A549 treated with dexamethasone at 1 μM for 4 hours (cell line): ENCODE data around the gene OR12D2. TPM values are rescaled to one million over a fixed set of nuclear protein-coding genes. Genes with fewer than 3 reads are reported as not detected.

Experiments
- total RNA-seq: library from RNA; stranded (reverse); fragments of 200-300 nt; extraction: Qiagen RNA extraction; gene quantifications from 5 replicates; pipeline ENCODE4 v1.2.3, GENCODE V29; 2022

Gene OR12D2
- total RNA-seq = not detected in 5 replicates

GRCh38 chr6:29395331-29395730 lies at the start of gene OR12D2:
TSS of gene OR12D2 (plus strand) at chr6:29395631. CDS start at chr6:29396700, 1,069 bp downstream.

GRCh38 chr6:29368765-29369164 lies 26.7 kb upstream of the OR12D2 start, which contains the start of gene OR5V1:
TSS of gene OR5V1 (minus strand) at chr6:29368865. CDS start at chr6:29356195, 12,670 bp downstream.

GRCh38 chr6:29375191-29375590 lies 20.2 kb upstream of the OR12D2 start, which contains the start of gene OR12D3:
TSS of gene OR12D3 (minus strand) at chr6:29375291. CDS start at chr6:29375287, 4 bp downstream.

GRCh38 chr6:29414588-29414987 lies 19.2 kb downstream of the OR12D2 start, which contains the start of gene OR12D1:
TSS of gene OR12D1 (plus strand) at chr6:29414928.

GRCh38 chr6:29439006-29439405 lies 43.6 kb downstream of the OR12D2 start, which contains the start of gene OR10C1:
TSS of gene OR10C1 (plus strand) at chr6:29439306. CDS start at chr6:29440016, 710 bp downstream.

Other genes with a start within 250 kb of the OR12D2 start
- gene OR2J2, start 224.7 kb upstream of the OR12D2 start, total RNA-seq = not detected in 5 replicates
- not detected in 5 replicates for gene OR14J1, start 93.9 kb upstream of the OR12D2 start, total RNA-seq
- gene OR5V1, start 26.8 kb upstream of the OR12D2 start, total RNA-seq = not detected in 5 replicates
- not detected in 5 replicates for gene OR12D3, start 20.3 kb upstream of the OR12D2 start, total RNA-seq
- gene OR12D1, start 19.3 kb downstream of the OR12D2 start, total RNA-seq = not detected in 5 replicates
- gene OR10C1, start 43.7 kb downstream of the OR12D2 start, total RNA-seq = not detected in 5 replicates
- gene OR11A1, start 61.4 kb downstream of the OR12D2 start, total RNA-seq = not detected in 5 replicates
- gene OR2H1, start 61.5 kb downstream of the OR12D2 start, total RNA-seq = not detected in 5 replicates
- gene MAS1L, start 92.3 kb downstream of the OR12D2 start, total RNA-seq = not detected in 5 replicates
- 0.27 to 0.65 TPM (median 0.61 TPM) in 5 replicates for gene UBD, start 164.1 kb downstream of the OR12D2 start, total RNA-seq
- gene OR2H2, start 189.5 kb downstream of the OR12D2 start, total RNA-seq = not detected in 5 replicates
- gene GABBR1, start 237.6 kb downstream of the OR12D2 start, total RNA-seq = 2.4 to 5.9 TPM (median 4.3 TPM) in 5 replicates